DOHH2 (cell line): ENCODE data around the gene PACS2.

Source experiments
- EZH2phosphoT487 ChIP-seq: fragments of 200-600 bp; sonication (generic); IDR thresholded peaks from 2 replicates; pipeline ENCODE4 v1.6.1; 2017; ENCODE audit warnings: borderline replicate concordance, mild to moderate bottlenecking, antibody characterized with exemption, low read length, moderate library complexity, mixed read lengths
- TF ChIP-seq, protein P1 (sequence below): fragments of 200-600 bp; sonication (generic); IDR thresholded peaks from one replicate; pipeline ENCODE4 v1.5.1; 2014; ENCODE audit warnings: antibody characterized with exemption, mild to moderate bottlenecking, low read depth, low read length; ENCODE audit not compliant: poor library complexity, severe bottlenecking

DNA sequence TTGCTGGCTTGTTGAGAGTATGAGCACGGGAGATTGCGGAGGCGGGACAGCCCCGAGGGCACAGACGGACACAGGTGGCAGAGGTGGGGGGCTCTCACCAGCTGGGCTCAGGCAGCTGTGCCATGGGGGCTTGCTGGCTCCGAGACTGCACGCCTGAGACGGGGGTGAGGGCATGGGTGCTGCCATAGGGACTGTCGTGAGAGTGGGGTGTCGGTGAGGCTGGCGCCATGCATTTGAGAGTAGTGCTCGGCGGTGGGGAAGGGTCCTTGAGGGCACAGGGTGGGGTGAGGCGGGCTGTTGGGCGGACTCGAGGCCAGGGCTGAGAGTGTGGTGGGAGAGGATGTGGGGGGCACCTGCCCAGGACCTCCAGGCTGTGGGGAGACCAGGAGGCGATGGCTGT is 43.1 kb downstream of the PACS2 start:
- no peak for TF ChIP-seq EZH2phosphoT487
- TF ChIP-seq, protein P1, sequence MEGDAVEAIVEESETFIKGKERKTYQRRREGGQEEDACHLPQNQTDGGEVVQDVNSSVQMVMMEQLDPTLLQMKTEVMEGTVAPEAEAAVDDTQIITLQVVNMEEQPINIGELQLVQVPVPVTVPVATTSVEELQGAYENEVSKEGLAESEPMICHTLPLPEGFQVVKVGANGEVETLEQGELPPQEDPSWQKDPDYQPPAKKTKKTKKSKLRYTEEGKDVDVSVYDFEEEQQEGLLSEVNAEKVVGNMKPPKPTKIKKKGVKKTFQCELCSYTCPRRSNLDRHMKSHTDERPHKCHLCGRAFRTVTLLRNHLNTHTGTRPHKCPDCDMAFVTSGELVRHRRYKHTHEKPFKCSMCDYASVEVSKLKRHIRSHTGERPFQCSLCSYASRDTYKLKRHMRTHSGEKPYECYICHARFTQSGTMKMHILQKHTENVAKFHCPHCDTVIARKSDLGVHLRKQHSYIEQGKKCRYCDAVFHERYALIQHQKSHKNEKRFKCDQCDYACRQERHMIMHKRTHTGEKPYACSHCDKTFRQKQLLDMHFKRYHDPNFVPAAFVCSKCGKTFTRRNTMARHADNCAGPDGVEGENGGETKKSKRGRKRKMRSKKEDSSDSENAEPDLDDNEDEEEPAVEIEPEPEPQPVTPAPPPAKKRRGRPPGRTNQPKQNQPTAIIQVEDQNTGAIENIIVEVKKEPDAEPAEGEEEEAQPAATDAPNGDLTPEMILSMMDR: no peak
